Stimulated activated naive CD8-positive, alpha-beta T cell treated with anti-CD3 and anti-CD28 coated beads, Interleukin-15, amount 100 ng/mL, for 72 hours (primary cell): ENCODE results near the gene FAM180A.

Source experiments
- ATAC-seq: fragments of 150-1000 bp; cut with Tn5 transposase; 2 replicates; pipeline ENCODE4 v1.10.0; 2021; ENCODE audit warnings: mild to moderate bottlenecking, moderate library complexity
- DNase-seq, 2 donors: peaks; one replicate each; pipeline ENCODE4 v3.0.0; 2021 to 2022
- H3K27ac Mint-ChIP-seq, 2 donors: one replicate each; pipeline ENCODE4 v1.8.0; 2022; ENCODE audit warnings: mild to moderate bottlenecking in 2 of 2, mixed read lengths in 2 of 2, moderate library complexity in 2 of 2
- H3K27me3 Mint-ChIP-seq: one replicate; pipeline ENCODE4 v1.8.0; 2022; ENCODE audit warnings: mixed read lengths
- H3K4me1 Mint-ChIP-seq: one replicate; pipeline ENCODE4 v1.8.0; 2022; ENCODE audit warnings: mild to moderate bottlenecking, mixed read lengths
- H3K4me3 Mint-ChIP-seq, 2 donors: one replicate each; pipeline ENCODE4 v1.8.0; 2022; ENCODE audit warnings: mild to moderate bottlenecking in 2 of 2, mixed read lengths in 2 of 2, moderate library complexity in 1 of 2
- H3K9me3 Mint-ChIP-seq, 2 donors: one replicate each; pipeline ENCODE4 v1.8.0; 2022; ENCODE audit warnings: mixed read lengths in 2 of 2

The FAM180A gene

GRCh38 chr7:135736586-135737305, 11.9 kb downstream of the FAM180A start:
- Mint-ChIP-seq H3K27me3 (peaks cover 9% of the 10 kb centered on the region), H3K9me3 (no peaks in the 10 kb centered on the region), H3K27ac (no peak overlapping the region), H3K4me3 (no peak overlapping the region), H3K4me1 (no peaks in the 10 kb centered on the region)
- ATAC-seq: no peak
- no peak for DNase-seq

DNA sequence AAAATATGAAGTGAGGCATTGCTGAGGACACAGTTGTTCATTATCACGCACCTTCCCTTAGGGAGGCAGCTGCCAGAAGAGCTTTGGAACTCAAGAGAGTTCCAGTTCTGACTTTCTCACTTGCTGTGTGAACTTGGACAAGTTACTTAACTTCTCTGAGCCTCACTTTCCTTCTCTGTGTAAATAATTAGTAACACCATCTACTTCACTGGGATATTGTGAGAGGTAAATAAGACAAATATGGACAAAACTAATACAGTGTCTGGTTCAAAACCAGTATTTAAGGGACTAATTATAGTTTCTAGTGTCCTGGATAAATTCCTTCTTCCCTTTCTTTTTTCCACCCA, 14.3 kb downstream of the FAM180A start:
- no peaks in the 10 kb centered on the region for H3K9me3 Mint-ChIP-seq
- ATAC-seq (no peak), DNase-seq (no peak)
- no peak overlapping the region for H3K27ac Mint-ChIP-seq
- H3K4me3 Mint-ChIP-seq: no peak overlapping the region
- no peaks in the 10 kb centered on the region for H3K27me3 Mint-ChIP-seq
- H3K4me1 Mint-ChIP-seq: no peaks in the 10 kb centered on the region

DNA sequence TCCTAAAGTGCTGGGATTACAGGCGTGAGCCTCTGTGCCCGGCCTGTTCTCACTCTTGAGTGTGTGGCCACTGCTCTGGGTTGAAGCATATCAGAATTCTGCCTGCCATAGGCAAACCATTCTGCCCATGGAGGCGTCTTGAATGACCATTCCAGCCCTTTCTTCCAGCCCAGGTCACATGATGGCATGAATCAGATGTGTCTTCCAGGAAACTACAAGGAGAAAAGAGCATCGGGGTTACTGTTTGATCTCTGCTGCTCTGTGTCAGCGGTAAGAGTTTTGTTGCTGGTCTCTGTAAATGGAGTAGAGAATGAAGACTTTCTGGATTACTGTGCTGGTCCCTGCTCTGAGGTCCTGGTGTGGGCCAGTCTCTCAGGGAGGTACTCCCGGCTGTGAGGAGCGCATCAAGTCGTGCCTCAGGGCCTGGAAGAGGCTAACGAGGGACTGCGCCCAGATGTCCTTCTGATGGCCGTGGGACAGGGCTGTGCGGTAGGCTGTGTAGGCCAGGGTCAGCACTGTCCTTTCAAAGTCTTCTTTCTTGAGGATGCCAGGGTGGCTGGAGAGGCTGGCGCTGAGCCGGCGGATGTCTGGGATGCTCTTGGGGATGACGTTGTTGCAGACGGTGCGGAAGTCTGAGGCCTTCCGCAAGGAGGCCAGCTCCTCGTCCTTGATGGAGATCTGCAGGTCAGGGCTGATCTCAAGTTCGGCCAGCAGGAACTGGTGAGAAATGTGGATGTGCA, 14.8 kb downstream of the FAM180A start:
- Mint-ChIP-seq H3K4me3 (no peak overlapping the region), H3K9me3 (no peaks in the 10 kb centered on the region), H3K27ac (no peak overlapping the region), H3K27me3 (no peaks in the 10 kb centered on the region), H3K4me1 (no peaks in the 10 kb centered on the region)
- no peak for ATAC-seq
- no peak for DNase-seq

- Mint-ChIP-seq H3K9me3 (no peaks in the 10 kb centered on the region), H3K4me3 (no peak overlapping the region), H3K4me1 (no peaks in the 10 kb centered on the region), H3K27ac (no peak overlapping the region), H3K27me3 (no peaks in the 10 kb centered on the region)
- DNase-seq: no peak
- no peak for ATAC-seq
These were observed 17.5 kb downstream of the FAM180A start for GRCh38 chr7:135731131-135731530.

- H3K27ac Mint-ChIP-seq: no peak overlapping the region
- ATAC-seq: no peak
- no peaks in the 10 kb centered on the region for H3K4me1 Mint-ChIP-seq
These were observed 19.4 kb downstream of the FAM180A start for GRCh38 chr7:135729230-135729629.

GRCh38 chr7:135728136-135728669, 20.4 kb downstream of the FAM180A start, which contains the start of gene SLC13A4:
Gene SLC13A4 (minus strand): TSS chr7:135728186. CDS start chr7:135727496, 690 bp downstream.
- no peak for ATAC-seq
- no peaks in the 10 kb centered on the region for H3K9me3 Mint-ChIP-seq
- no peak within 1 kb of the TSS for H3K4me3 Mint-ChIP-seq
- no peak for DNase-seq
- no peaks in the 10 kb centered on the region for H3K4me1 Mint-ChIP-seq
- no peaks in the 10 kb centered on the region for H3K27me3 Mint-ChIP-seq
- H3K27ac Mint-ChIP-seq: no peak within 1 kb of the TSS

More at GRCh38 chr7:135729230-135729629, 19.4 kb downstream of the FAM180A start:
- no peaks in the 10 kb centered on the region for H3K27me3 Mint-ChIP-seq
- no peak overlapping the region for H3K4me3 Mint-ChIP-seq
- no peaks in the 10 kb centered on the region for H3K9me3 Mint-ChIP-seq
- no peak for DNase-seq

- H3K27ac Mint-ChIP-seq: no peak overlapping the region
- DNase-seq: no peak
- no peaks in the 10 kb centered on the region for H3K9me3 Mint-ChIP-seq
- no peaks in the 10 kb centered on the region for H3K27me3 Mint-ChIP-seq
- ATAC-seq: no peak
- no peaks in the 10 kb centered on the region for H3K4me1 Mint-ChIP-seq
- H3K4me3 Mint-ChIP-seq: no peak overlapping the region
These were observed 21.5 kb downstream of the FAM180A start for GRCh38 chr7:135726911-135727673.

DNA sequence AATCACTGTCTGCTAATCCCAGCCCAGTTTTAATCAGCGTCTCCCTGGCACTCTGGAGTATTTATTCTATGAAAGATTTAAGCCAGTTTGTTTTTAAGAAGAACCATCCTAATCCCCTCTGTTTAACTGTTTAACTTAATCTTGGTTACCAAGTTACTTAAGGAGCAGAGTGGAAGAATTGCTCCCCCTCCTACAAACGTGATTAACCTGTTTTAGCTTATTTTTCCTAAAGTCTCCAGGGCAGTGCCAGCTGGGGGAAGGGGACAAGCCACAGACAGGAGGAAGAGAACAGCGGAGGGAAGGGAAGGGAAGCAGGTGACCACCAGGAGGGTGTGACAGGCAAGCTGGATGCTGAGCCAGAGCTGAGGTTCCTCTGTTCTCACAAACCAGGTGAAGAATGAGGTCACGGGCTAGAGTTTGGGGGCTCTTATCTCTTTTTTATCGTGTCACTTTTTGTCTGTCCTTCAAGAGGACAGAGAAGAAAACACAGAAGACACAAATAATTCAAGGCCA, 22.3 kb downstream of the FAM180A start:
- Mint-ChIP-seq H3K27me3 (peaks cover 4% of the 10 kb centered on the region), H3K9me3 (no peaks in the 10 kb centered on the region), H3K4me1 (no peaks in the 10 kb centered on the region), H3K4me3 (no peak overlapping the region), H3K27ac (no peak overlapping the region)
- ATAC-seq (no peak), DNase-seq (no peak)

DNA sequence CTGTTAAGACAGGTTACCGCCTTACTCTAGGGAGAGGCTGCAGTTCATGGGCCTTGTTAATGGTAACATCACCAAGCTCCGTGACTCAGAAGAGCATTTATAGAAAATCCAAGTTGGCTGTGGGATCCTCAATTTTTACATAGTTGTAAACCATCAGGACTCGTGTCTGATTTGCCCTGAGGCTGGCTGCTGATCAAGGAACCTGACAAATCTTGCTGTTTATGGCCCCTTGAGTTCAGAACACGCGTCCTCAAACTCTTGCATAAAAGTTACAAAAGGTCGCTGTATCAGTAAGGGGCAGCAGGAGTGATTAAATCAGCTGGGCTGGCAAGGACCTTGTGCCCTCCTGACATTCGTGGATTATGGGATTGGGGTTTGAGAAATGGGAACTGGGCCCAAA, 25.2 kb downstream of the FAM180A start:
- H3K27ac Mint-ChIP-seq: no peak overlapping the region
- peaks cover 23% of the 10 kb centered on the region for H3K27me3 Mint-ChIP-seq
- no peak overlapping the region for H3K4me3 Mint-ChIP-seq
- no peak for ATAC-seq
- no peaks in the 10 kb centered on the region for H3K4me1 Mint-ChIP-seq
- H3K9me3 Mint-ChIP-seq: no peaks in the 10 kb centered on the region
- no peak for DNase-seq

DNA sequence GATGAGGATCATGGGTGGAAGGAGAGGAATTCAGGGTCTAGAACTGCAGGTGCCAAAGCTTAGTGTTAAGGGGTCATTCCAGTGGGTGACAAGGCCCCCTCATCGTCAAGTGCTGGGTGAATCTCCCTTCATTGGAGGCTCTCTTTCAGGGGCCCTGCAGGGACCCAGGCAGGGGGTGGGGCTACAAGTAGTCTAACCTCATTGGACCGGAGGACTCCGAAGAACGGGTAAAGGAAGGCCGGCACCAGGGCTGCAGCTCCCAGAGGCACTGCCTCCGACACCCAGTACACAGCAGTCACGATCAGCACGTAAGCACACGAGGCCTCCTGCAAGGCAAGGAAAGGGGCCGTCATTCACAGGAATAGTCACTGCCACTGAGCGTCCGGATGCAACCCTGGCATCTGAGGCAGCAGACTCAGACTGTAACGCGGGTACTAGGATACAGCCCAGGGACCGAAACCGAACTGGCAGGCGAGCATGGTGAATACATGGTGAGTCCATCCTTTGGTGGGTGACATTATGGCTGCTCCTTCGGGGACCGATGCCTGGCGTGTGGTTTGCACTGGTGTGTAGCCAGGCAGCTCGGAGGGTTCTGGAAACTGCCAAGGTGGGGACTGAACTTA, 27.3 kb downstream of the FAM180A start:
- DNase-seq (no peak), ATAC-seq (no peak)
- Mint-ChIP-seq H3K27ac (no peak overlapping the region), H3K4me3 (no peak overlapping the region), H3K27me3 (peaks cover 29% of the 10 kb centered on the region), H3K9me3 (no peaks in the 10 kb centered on the region), H3K4me1 (no peaks in the 10 kb centered on the region)

DNA sequence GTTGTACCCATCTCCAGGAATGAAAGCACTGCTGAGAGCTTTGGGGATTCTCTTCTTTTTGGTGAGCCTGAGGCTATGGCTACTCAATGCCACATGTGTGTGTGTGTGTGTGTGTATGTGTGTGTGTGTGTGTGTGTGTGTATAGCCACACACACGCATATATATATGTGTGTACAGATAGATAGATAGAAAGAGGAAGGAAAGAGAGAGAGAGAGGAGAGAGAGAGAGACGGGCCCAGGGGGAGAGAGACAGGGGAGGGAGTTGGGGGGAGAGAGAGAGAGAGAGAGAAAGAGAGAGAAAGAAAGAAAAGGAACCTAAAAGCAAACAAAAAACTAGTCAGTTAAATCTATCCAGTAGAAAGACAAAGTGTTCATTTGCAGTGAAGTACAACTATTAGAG, 28.9 kb downstream of the FAM180A start:
- Mint-ChIP-seq H3K4me1 (no peaks in the 10 kb centered on the region), H3K27me3 (peaks cover 29% of the 10 kb centered on the region), H3K27ac (no peak overlapping the region), H3K9me3 (no peaks in the 10 kb centered on the region), H3K4me3 (no peak overlapping the region)
- ATAC-seq: no peak
- no peak for DNase-seq

DNA sequence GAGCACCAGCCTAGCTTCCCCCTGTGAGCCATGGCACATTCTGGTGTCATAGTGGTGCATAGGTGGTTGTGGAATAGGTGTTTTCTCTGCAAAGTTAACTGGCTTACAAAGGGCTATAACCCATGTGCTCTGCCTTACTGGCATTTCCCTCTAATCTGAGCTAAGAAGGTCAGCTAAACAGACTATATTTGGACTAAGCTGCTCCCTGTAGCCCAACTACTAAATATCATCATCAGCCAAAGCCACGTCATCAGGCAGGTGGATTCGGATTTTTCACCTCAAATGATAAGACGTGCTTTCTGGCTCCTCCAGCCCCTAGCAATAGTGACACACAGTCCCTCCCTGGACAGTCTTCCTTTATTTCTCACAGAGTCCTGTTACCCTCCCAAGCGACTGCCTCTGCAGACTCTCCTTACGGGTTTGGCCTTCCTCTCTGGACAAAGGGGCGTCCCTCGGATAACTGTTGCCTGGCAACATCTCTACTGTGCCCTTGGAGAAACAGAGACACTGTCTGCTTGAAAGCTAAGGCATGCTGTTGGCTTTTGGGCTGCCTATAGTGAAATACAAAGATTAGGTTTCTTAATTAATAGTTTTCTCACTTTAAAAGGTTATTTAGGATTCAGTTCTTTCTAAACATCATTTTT, 29.7 kb downstream of the FAM180A start:
- DNase-seq (no peak), ATAC-seq (no peak)
- Mint-ChIP-seq H3K27ac (no peak overlapping the region), H3K27me3 (peaks cover 29% of the 10 kb centered on the region), H3K4me1 (no peaks in the 10 kb centered on the region), H3K4me3 (no peak overlapping the region), H3K9me3 (no peaks in the 10 kb centered on the region)

GRCh38 chr7:135718219-135718618, 30.4 kb downstream of the FAM180A start:
- Mint-ChIP-seq H3K27me3 (peaks cover 29% of the 10 kb centered on the region), H3K9me3 (no peaks in the 10 kb centered on the region), H3K4me1 (no peaks in the 10 kb centered on the region), H3K27ac (no peak overlapping the region), H3K4me3 (no peak overlapping the region)
- ATAC-seq: no peak
- no peak for DNase-seq

GRCh38 chr7:135717693-135718092, 30.9 kb downstream of the FAM180A start:
- H3K27me3 Mint-ChIP-seq: peaks cover 29% of the 10 kb centered on the region

More at GRCh38 chr7:135717693-135718092, 30.9 kb downstream of the FAM180A start:
- H3K4me3 Mint-ChIP-seq: no peak overlapping the region
- no peak overlapping the region for H3K27ac Mint-ChIP-seq
- ATAC-seq (no peak), DNase-seq (no peak)
- H3K4me1 Mint-ChIP-seq: no peaks in the 10 kb centered on the region
- no peaks in the 10 kb centered on the region for H3K9me3 Mint-ChIP-seq
